Islet precursor cell (in vitro differentiated cells): Measurements from ENCODE around the gene C4orf50.

Experiments used
- DNase-seq: peaks from one replicate; pipeline ENCODE4 v3.0.0-alpha.2; 2018

Gene C4orf50

GRCh38 chr4:6018331-6018730 lies at the start of gene C4orf50:
Gene C4orf50, minus strand, starts transcription at chr4:6018431.
- no peak for DNase-seq

DNA sequence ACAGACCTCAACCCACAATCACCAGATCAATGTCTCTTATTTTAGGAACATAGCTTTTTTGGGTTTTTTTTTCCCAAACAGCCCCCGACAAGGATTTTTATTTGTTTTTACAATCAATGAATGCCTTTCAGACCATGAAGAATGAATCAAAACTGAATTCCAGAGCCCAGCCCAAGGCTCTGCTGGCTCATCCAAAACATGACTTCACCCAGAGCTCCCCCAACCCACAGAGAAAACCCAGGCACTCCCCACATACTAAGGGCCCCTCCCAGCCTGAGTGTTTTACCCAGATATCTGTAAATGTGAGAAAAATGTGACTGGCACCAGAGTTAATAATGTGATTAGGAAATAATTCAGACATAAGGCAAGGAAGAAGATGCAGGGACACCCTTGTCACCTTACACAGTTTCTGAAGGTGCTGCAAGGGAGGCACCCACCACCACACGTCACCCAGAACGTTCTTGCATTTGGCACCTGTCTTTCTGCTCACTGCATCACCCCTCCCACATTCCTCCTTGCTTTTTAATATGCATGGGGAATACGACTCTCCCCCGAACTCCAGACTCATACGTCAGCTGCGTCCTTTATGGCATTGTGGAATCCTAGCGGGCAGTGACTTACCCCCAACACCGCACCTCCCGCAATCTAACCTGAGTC lies 47.8 kb upstream of the C4orf50 start:
- no peak for DNase-seq

DNA sequence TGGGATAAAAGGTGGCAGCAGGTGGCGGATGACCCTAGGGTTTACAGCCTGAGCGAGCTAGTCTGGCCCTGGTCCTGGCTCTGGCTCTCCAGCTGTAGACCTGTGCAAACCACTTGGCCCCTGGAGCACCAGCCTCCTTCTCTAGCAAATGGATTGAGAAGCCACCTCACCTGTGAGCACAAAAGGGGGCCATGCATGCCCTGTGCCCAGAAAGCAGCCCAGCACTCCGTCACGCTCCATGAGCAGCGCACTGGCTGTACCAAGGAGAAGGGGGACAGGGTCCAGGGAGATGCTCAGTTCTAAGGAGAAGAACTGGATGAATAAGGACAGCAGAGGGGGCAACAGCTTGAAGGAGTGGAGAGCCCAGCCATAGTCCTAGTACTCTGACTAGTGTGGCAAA lies 46.9 kb upstream of the C4orf50 start:
- no peak for DNase-seq

DNA sequence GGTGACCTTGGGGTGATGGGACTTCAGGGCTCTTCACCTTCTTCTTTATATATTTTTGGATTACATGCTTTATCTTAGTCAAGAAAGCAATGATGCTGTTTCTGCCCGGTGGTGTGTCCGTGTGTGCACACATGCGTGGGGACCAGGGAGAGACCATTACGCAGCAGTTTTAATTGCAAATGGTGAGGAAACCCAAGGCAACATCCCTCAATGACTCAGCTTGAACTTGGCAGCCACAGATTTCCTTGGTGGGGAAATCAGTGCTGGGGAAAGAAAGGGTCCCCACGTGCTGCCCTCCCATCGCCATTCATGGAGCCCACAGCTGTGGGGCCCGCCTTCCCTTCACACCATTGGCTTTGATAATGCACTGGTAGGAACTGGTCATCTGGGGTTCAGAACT lies 46.2 kb upstream of the C4orf50 start:
- no peak for DNase-seq

DNA sequence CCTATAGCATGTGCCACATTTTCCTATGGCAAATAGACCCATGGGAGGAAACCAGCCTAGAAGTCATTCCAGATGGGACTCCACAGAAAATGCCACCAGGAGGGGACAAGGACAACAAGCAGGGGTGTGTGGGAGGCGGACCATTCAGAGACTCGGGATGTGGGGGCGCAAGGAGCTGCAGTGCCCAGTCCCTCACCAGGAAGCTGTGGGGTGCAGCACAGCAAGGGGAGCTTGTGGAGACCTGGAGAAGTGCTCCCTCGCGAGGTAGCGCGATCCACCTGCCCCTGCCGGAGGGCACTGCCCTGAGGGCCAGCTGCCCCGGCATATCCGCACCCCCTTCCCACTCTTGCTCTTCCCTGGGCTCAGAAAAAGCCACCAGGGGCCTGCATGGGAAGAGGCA lies 45.5 kb upstream of the C4orf50 start:
- no peak for DNase-seq

- DNase-seq, result no peak
These were observed 43.9 kb upstream of the C4orf50 start for GRCh38 chr4:6062133-6062532.

DNA sequence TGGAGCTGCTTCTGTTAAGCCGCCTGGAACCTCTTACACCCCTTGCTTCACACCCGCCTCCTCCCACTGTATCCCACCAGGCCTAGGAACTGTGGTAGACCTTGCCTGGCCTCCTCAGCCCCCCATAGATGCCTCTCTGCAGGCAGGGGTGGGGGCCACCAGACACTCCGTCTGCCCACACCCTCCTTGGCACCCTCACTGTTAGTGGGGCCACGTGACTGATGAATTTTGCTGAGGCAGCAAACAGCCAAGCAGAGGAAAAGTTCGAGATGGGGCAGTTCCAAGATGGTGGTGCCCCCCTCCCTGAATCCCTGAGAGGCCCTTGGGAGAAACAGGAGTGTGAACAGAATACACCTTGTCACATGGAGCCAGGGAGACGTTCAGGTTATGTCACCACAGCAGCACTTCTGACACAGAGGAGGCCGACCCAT lies 41.2 kb upstream of the C4orf50 start:
- DNase-seq, result no peak

DNA sequence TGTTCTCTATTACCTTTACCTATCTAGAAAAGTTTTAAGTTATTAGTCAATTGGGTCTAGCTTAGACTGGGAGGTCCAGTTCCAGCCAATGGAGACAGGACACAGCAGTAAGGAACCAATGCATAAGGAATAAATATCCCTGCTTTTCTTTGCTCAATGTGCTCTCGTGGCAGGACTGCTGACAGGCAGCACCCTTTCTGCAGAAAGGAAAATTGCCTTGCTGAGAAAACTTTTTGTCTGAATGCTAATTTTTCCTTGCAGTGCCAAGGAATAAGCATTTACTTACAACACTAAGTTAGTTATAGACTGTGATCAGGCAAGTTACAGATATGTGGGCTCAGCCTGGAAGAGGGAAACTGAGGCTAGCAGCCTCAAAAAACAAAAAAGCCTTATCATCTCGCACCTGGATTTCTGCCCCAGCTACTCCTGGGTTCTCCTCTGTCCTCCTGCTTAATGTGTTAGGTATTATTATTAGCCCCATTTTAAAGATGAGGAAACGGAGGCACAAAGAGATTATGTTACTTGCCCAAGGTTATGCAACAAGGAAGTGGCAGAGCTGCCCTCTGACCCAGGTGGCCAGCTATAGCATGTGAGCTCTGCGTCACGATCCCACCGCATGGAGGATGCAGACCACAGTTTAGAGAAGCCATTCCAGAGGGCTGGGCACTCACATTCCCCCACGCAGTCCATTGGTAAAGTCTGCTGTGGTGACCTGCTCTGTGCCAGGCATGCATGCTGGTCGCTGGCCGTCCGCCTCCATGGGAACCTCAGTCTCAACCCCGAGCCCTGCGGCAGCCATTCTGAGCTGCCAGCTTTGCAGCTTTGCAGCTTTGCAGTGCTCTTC lies 40.5 kb upstream of the C4orf50 start:
- DNase-seq, result no peak

DNA sequence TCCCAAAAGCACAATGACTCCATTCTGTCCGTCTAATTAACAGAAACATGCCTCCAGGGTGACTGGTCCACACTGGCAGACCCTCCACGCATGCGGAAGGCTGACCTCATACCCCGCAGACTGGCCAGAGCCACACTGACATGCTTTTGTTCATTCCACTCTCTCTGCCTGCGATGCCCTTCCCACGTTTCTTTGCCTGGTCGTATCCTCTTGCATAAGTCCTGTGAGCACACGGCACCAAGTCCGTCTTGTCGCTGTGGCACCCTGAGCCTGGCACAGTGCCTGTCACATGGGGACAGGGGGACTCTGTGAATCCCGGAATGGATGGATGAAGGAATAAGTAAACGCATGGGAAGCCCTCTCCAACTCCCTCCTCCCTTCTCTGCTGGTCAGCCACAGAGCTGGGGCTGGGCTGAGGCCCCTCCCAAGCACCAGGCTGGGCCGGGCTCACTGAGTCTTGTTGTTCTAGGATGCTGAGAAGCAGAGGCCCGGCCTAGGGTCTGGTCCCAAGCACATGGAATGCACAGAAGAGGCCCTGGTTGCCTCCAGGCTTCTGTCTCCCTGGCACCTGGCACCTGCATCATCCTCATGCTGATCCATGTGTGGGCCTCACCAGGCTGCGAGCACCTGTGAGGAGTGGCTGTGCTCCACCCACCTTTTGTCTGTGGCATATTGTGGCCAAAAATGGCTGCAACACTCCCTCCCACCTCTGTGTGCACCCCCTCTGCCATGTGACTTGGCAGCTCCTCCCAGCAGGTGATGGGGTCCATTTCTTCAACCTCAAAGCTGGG lies 38.9 kb upstream of the C4orf50 start:
- peak; percentile 86 for DNase-seq

DNA sequence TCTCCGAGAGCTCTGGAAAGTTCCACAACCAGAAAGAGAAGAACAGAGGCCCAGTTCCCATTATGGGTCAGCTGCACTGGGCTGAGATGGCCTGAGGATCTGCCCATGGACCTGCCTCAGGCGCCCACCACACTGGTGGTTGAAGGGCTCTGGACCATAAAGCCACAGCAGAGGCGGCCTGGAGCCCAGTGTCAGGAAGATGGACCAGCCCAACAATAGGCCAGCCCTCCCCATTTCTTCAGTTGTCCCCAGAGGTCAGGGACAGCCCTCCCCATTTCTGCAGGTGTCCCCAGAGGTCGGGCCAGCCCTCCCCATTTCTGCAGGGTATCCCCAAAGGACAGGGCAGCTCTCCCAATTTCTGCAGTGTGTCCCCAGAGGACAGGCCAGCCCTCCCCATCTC lies 37.2 kb upstream of the C4orf50 start:
- no peak for DNase-seq

- DNase-seq, result no peak
These were observed 36.8 kb upstream of the C4orf50 start for GRCh38 chr4:6055030-6055429.

- no peak for DNase-seq
These were observed 36.1 kb upstream of the C4orf50 start for GRCh38 chr4:6054162-6054922.

- no peak for DNase-seq
These were observed 34.4 kb upstream of the C4orf50 start for GRCh38 chr4:6052679-6053078.

DNA sequence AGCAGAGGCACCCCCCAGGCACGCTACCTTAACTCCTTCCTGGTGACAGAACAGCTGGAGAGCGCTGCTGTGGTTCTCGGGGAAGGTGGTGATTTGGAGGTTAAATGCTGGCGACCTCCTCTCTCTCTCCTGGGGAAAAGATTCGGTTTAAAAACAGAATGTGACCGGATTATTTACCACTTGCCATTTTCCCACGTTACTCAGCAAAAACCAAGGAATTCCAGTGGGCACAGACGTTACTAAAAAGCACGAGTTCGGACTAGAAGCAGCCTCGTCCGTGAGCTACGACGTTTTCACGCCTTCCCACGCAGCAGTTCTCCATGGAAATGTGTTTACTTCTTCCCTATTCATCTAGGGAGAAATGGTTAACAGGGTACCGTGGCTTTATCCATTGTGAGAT lies 32.3 kb upstream of the C4orf50 start:
- DNase-seq, result no peak

DNA sequence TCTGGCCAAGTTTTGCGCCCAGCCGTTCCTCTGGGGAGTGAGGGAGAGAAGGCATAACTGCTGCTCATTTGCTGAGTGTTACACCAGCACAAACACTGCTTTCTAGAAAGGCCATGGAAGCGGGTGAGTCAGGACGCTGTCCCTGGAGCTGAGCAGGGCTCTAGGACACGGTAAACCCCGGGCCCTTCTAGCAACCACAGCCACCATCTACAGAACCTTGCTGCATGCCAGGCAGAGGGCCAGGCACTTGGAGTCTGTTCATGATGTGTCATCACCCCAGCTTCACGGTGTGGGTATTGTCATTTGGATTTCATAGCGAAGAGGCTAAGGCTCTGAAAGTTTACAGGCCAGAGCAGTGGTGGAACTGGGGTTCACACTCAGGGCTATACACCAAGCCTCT lies 31.8 kb upstream of the C4orf50 start:
- DNase-seq, result no peak

- no peak for DNase-seq
These were observed 31.0 kb upstream of the C4orf50 start for GRCh38 chr4:6049278-6049677.

- no peak for DNase-seq
These were observed 30.3 kb upstream of the C4orf50 start for GRCh38 chr4:6048537-6048936.

- DNase-seq, result peak; percentile 71
These were observed 29.0 kb upstream of the C4orf50 start for GRCh38 chr4:6047130-6047673.

DNA sequence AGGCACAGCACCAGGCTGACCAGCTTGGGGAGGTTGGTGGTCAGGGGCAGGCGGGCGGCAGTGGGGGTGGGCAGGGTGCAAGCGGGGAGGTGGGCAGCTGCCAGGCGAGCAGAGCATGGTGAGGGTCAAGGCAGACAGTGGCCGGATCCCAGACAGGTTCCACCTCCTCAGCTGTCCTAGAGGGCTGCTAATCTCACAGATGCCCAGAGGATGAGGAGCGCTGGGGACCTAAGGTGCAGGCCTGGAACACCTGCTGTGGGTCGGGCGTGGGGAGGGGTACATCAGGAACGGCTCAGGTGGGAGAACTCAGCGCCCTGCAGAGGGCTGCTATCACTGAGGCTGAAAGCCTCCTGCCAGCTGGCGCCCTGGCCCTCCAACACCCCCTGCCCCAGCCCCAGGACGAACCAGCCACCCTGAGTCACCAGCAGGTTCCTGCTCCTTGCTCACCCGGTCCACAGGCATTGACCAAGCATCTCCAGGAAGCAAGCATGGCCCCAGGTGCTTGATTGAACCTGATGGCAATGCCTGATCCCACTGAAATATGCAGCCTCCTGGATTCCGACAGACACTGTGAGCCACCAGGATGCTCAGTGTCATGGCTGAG lies 28.4 kb upstream of the C4orf50 start:
- DNase-seq, result no peak

- DNase-seq, result no peak
These were observed 26.6 kb upstream of the C4orf50 start for GRCh38 chr4:6044805-6045204.

- no peak for DNase-seq
These were observed 26.0 kb upstream of the C4orf50 start for GRCh38 chr4:6044276-6044675.

DNA sequence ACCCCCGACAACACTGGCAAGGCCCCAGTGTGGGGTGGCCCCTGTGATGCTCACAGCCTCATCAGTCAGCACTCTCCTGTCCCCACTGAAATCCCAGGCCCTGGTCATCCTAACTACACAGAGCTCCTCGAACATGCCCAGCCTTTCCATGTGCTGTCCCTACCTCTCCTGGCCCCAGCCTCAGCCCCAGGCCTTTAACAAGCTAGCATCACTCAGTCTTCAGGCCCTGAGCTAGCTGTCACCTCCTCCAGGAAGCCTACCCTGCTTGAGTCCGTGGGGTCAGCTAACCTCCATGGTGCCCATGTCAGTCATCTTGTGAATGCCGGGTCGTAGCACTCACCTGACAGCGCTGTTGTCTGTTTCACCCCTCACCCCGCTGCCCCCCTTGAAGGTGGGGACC lies 25.6 kb upstream of the C4orf50 start:
- DNase-seq, result no peak
